ENCODE results near the gene THBS3.
"Not testable (repeated sequence)": the region's sequence is repeated elsewhere in the genome, so short reads cannot be mapped to it uniquely, and the experiment has no call there.

Gene THBS3

DNA sequence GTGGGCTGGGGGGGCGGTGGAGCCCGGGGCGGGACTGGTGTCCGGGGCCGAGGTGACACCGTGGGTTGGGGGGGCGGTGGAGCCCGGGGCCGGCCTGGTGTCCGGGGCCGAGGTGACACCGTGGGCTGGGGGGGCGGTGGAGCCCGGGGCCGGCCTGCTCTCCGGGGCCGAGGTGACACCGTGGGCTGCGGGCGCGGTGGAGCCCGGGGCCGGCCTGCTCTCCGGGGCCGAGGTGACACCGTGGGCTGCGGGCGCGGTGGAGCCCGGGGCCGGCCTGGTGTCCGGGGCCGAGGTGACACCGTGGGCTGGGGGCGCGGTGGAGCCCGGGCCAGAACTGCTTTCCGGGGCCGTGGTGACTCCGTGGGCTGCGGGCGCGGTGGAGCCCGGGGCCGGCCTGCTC lies 17.8 kb downstream of the THBS3 start:
- DNase-seq (ENCODE audit: low read depth, low spot score), result not testable (repeated sequence)

DNA sequence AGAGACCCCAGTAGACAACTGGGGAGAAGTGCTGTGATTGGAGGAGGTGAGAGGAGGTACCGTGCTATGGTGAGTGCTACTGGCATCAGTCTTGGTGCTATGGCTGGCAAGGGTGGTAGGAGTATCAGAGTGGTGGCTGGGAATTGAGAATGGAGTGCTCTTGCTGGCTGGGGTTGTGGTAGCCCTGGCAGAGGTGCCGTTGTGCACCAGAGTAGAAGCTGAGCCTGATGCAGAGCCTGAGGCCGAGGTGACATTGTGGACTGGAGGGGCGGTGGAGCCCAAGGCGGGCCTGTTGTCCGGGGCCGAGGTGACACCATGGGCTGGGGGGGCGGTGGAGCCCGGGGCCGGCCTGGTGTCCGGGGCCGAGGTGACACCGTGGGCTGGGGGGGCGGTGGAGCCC lies 19.4 kb downstream of the THBS3 start:
- no peak for DNase-seq (ENCODE audit: low read depth, low spot score)

DNA sequence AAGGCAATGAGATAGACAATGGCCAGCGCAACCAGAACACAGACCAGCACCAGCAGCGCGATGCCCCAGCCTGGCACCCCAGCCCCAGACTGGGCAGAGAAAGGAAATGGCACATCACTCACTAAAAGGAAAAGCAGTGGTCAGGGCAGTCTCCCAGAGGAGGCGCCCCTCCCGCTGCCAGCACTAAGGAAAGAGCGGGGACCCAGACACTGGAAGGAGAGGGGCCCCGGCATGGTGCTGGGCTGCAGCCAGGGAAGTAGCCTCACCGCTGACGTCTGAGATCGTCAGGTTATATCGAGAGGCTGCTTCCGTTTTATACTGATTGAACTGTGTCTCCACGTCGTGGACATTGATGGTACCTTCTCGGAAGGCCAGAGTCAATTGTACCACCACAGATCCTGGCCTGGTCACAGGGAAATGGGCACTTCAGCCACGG lies 20.2 kb downstream of the THBS3 start:
- DNase-seq (ENCODE audit: low read depth, low spot score), result no peak

DNA sequence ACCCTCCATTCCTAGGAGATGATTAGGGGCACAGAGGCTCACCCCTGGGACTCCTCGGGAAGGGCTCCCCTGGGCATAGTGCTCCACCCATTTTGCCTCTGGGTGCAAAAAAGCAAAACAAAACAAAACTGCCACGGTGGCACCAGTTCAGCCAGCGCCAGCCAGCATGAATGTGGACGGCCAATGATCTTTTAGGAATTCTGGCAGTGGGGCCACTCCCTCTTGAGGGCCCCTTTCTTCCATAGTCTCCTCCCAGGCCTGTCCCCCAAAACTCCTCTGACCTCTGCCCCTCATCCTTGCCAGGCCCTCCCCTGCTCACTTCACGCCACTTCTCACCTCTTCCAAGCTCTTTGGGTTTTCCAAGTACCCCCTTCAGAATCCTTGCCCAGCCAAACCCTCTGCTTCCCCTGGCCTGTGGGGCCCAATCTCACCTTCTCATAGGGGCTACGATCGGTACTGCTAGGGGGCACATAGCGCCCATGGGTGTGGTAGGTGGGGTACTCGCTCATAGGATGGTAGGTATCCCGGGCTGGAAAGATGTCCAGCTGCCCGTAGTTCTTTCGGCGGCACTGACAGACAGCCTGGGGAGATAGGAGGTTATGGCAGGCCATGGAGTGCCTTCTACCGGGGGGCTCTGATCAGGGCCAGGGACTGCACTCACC lies 20.8 kb downstream of the THBS3 start:
- no peak for DNase-seq (ENCODE audit: low read depth, low spot score)

DNA sequence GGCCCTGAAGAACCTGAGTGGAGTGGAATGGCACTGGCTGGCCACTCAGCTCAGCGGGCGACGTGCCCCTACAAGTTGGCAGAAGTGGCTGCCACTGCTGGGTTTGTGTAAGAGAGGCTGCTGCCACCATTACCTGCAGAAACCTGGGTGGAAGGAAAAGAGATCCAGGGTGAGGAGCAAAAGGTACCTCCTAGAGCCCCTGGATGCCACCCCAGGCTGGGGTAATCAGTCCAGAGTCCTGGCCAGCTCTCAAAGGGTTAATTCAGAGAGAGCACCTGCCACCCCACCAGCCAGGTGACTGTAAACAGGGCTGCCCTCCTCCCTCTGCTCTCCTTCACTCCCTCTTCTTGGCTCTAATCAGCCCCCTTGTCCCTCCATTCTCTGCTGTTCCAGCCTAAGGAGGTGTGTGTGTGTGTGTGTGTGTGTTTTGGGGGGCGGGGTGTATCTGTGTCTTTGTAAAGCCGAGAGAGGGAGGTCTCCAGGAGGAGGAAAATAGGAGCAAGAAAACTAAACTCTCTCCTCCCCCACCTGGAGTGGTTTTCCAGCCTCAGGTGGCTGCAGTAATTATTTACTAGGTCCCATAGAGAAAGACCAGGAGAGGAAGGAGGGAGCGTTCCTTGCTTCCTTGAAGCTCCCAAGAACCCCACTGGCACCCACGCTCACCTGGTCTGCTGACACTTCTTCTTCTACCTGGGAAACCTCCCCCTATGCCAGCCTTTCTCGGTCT lies 21.5 kb downstream of the THBS3 start:
- DNase-seq (ENCODE audit: low read depth, low spot score), result peak; percentile 15

DNA sequence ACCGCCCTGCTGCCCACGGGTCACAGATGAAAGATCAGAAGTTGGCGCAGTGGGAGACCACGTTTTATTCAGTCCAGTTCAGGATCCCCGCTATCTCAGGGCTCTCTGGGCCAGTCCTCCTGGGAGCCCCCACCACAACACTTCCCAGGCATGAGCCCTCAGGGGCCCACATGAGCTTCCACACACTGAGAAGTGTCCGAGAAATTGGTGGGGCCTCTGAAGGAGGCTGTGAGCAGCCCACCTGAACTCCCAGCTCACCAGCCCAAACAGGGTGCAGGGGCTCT lies 22.0 kb downstream of the THBS3 start:
- DNase-seq (ENCODE audit: low read depth, low spot score), result no peak

DNA sequence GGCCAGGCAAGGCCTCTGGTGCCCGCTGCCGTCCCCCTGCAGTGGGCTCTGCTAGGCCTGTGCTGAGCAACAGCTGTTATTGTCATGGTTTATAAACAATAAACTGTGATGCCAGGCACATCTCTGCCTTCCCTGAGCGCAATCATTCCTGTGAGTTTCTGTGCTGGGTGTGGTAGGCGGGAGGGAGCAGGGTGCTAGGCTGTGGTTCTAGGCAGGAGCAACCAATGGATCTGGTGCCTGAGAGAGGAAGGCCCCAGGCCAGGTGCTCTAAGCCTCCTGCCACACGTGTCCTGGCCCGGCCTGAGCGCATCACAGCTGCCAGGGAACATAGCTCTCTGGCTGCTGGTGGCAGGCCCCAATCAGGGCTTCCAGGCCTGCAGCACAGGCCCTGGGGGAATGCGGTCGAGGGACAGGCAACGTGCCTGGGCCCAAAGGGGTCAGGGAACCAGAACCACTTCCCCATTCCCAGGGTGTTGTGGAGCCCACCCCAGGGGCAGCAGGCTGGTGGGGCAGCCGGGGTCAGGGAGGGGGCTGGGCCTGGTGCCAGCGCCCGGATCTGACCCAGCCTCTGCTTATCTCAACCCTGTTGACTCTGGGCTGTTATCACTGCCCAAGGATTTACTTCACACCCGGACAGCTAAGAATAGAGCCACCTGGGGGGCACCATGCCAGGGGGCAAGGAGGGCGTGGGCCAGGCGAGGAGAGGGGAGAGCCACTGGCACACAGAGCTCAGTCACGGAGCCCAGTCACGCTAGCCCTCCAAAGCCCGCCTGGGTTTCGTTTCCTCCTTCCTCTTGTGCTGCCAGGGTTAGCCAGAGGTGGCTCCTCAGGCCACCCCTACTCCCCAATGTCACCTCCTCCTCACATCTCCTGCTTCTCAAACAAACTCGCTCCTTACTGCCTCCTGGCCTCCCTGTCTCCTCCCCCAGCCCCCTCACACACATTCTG lies 22.6 kb downstream of the THBS3 start:
- peak; percentile 13 for DNase-seq (ENCODE audit: low read depth, low spot score)

DNA sequence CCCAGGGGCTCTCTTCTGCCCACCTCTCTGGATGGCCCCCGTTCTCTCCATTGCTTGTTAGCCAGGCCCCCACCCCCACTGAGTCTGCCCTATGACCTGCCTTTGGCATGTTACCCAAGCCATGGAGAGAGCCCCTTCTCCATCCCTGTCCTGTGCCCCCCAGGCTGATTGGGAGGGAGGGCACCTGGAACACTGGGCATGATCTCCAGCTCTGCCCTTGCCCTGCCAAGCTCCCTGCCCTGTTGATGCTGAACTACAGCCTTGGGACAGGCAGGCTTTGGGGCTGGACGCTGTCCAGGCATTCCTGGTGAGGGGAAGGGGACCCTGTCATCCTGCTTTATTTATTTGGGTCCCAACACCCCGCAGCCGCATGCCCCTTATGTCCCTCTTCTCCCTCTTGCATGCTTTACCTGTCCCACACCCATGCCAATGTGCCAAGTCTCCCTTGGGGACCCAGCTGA lies 23.3 kb downstream of the THBS3 start:
- DNase-seq (ENCODE audit: low read depth, low spot score), result no peak

DNA sequence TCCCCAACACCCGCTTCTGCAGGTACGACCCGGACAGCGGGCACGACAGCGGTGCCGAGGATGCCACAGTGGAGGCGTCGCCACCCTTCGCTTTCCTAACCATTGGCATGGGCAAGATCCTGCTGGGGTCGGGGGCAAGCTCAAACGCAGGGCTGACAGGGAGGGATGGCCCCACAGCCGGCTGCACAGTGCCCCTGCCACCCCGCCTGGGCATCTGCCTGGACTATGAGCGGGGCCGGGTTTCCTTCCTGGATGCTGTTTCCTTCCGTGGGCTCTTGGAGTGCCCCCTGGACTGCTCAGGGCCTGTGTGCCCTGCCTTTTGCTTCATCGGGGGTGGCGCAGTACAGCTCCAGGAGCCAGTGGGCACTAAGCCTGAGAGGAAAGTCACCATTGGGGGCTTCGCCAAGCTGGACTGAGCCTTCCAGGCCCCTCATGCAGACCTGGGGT lies 23.9 kb downstream of the THBS3 start:
- DNase-seq (ENCODE audit: low read depth, low spot score), result no peak

DNA sequence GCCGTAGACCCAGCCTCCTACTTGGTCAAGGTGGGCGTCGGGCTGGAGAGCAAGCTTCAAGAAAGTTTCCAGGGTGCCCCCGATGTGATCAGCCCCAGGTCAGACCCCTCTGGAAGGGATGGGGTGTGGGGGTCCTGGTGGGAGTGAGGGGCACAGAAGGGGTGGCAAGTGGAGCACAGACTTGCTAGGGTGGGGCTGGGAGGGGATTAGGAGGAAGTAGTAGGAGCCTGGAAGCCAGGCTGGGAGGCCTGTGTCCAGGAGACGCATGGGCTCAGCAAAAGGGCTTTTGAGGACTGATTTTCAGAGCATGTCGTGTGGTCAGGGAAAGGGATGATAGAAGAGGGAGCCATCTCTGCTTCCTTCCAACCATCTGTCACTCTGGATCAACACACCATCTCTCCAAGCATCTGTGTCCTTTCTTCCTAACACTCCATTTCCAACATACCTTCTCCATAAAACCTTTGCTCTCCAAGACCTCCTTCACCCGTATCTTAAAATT lies 25.6 kb downstream of the THBS3 start:
- DNase-seq (ENCODE audit: low read depth, low spot score), result no peak

DNA sequence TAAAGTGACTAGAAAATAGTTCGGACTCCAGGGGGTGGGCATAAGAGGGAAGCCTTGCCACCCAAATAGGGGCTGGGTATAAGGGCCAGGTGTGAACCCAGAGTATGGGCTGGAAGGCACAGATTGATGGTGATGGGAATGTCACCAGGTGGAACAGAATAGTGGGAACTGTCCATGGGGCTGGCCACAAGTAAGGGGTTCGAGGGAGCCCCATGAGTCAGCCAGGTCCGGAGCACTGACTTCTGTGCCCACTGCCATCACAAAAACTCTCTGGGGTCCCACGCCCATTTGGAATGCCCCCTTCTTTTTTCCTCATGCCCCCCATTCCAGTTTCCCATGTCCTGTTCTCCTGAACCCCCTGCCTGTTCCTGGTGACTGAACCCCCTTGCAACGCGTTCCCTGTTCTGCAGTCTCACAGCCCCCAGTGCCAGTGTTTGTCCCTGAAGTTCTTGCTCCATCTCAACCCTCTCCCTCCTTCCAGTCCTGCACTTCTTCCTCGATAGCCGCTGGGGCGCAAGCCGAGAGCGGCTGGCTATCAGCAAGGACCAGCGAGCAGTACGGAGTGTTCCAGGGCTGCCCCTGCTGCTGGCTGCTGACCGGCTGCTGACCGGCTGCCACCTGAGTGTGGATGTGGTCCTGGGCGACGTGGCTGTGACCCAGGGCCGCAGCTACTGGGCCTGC lies 26.2 kb downstream of the THBS3 start:
- DNase-seq (ENCODE audit: low read depth, low spot score), result no peak

DNA sequence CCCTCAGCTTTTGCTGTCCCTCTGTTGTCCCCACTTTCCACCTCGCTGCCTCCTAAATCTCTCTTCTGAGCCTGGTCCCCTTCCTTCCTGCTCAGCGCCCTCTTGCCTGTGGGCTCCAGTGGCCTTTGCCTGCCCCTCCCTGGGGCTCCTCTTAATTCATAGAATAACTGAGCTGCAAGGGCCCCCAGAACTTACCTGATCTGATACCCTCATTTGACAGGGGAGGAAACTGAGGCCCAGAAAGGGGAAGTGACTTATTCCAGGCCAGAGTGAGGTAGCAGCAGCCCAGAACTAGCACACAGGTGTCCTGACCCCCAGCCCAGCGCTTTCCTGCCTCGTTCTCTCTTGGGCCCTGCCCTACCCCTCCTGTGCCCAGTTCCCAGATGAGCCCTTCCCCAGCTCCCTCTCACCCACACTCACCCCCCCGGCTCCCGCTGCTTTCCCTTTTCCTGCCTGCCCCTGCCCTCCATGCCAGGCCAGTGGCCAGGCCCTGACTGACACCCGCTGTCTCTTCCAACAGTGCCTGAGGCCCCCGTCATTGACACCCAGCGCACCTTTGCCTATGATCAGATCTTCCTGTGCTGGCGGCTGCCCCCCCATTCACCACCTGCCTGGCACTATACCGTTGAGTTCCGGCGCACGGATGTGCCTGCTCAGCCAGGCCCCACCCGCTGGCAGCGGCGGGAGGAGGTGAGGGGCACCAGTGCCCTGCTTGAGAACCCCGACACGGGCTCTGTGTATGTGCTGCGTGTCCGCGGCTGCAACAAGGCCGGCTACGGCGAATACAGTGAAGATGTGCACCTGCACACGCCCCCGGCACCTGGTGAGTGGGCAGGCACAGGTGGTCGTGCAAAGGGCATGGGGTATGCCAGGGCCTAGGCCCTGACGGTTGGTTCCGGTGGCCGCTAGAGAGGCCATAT lies 28.3 kb downstream of the THBS3 start:
- no peak for DNase-seq (ENCODE audit: low read depth, low spot score)

DNA sequence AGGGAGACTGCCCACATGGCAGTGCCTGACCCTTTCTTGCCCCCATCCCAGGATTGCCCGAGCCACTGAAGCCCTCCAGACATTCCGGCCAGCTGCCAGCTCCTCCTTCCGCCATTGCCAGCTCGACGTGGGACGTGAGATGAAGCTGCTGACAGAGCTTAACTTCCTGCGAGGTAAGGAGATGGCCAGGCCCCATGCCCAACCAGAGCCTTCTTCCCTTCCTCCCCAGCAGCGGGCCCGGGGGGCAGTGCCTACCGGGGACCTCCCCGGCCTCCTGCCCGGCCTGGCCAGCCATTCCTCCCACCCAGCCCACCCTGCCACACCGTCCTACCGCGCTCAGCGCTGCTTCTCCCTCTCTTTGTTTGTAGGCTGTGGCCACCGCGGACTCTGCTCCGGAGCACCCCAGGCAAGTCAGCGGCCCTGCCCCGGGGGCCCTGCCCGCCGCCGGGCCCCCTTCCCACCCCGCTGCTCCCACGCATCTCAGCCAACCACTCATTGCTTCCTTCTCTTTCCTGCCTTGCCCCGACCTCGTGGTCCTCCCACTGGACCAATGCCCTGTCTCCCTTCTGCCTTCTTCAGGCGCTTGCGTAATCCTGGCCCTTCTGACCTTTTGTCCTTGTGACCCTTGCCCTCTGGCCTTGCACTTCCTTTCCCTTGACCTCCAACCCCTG lies 29.1 kb downstream of the THBS3 start:
- DNase-seq (ENCODE audit: low read depth, low spot score), result peak; percentile 0

DNA sequence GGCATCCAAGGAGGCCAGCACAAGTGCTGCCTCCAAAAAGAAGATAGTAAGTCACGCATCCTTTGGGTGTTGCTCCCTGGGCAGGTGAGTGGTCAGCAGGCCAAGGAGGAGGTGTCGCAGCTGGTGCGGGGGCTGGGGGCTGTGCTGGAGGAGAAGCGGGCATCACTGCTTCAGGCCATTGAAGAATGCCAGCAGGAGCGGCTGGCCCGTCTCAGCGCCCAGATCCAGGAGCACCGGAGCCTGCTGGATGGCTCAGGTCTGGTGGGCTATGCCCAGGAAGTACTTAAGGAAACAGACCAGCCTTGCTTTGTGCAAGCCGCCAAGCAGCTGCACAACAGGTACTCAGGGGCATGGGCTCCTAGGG lies 29.8 kb downstream of the THBS3 start:
- DNase-seq (ENCODE audit: low read depth, low spot score), result peak; percentile 0

DNA sequence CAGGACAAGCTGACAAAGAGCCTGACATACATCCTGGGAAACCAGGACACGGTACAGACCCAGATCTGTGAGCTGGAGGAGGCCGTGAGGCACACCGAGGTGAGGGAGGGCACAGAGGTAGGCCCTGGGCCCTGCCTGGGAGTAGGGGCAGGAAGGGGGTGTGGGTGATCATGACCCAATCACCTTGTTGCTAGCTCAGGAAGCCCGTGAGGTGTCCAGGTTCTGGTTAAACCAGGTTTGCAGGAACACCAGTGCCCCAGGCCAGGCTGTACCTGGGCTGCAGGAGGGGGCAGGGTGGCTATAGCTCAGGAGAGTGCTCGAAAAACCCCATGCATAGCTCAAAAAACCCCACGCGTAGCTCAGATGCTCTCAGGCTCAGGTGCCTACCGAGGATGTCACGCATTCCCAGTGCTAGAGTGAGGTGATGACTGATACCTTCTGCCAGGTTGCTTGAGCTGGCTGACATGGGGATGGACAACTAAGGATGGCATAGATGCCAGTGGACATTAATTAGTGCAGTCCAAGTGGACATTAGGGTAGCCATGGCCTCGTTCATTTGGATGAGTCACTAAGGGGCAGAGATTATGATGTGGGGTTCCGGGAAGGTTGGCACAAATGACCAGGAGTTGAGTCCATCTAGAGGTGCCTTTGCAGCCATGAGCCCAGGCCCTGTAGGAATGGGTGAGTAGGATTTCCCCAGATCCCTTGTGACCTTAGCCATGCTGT lies 30.3 kb downstream of the THBS3 start:
- peak; percentile 71 for DNase-seq (ENCODE audit: low read depth, low spot score)

DNA sequence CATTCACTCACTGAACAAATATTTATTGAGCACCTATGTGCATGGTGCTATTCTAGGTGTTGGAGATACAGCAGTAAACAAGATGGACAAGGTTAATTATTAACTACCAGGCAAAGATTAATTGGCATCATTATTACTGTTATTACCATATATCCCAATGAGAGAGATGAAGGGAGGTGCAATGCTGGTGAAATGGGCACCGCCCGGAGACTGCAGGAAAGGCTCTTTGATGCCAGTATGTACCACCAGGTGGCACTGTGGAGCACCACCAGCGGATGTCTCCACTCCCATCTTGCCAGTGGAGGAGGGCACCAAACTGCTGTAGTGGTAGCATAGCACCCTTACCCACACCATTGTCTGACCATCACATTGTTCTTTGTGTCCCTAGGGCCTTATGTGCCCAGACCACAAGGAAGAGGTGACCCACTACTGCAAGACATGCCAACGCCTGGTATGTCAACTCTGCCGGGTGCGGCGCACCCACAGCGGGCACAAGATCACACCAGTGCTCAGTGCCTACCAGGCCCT lies 31.1 kb downstream of the THBS3 start:
- DNase-seq (ENCODE audit: low read depth, low spot score), result peak; percentile 72

DNA sequence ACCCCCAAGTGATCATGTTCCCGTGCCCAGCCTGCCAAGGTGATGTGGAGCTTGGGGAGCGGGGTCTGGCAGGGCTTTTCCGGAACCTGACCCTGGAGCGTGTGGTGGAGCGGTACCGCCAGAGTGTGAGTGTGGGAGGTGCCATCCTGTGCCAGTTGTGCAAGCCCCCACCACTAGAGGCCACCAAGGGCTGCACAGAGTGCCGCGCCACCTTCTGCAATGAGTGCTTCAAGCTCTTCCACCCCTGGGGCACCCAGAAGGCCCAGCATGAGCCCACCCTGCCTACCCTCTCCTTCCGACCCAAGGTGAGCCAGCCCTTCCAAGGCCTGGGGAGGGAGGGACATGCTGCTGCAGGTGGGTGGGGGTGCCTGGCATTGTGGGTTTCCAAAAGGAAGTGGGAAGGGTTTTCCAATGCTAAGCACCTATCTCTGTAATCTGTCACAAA lies 31.7 kb downstream of the THBS3 start:
- no peak for DNase-seq (ENCODE audit: low read depth, low spot score)

DNA sequence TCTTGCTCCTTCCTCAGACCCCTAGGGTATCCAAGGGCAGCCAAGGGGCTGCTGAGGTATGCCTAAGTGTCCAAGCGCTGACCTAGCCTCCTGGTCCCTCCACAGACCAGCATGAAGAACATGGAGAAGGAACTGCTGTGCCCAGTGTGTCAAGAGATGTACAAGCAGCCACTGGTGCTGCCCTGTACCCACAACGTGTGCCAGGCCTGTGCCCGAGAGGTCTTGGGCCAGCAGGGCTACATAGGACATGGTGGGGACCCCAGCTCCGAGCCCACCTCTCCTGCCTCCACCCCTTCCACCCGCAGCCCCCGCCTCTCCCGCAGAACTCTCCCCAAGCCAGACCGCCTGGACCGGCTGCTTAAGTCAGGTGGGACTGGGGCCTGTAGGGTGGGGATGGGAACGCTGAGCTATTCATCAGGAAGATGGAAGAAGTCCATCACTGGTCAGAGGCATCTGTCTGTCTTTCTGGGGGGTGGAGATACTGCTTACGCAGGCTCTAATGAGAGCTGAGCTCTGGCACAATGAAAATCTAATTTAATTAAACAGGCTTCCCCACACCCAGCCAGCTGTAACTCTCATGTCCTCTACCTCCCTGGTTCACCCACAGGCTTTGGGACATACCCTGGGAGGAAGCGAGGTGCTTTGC lies 32.3 kb downstream of the THBS3 start:
- DNase-seq (ENCODE audit: low read depth, low spot score), result no peak

Measured in ELF-1 (cell line).